GM12801 (cell line): ENCODE measurements around the gene RASSF6.

Source experiments
- CTCF ChIP-seq: IDR thresholded peaks from one replicate; pipeline ENCODE4 v1.5.1; 2011; ENCODE audit warnings: control low read depth; ENCODE audit not compliant: insufficient read length; ENCODE audit errors: extremely low read depth

The RASSF6 gene

DNA sequence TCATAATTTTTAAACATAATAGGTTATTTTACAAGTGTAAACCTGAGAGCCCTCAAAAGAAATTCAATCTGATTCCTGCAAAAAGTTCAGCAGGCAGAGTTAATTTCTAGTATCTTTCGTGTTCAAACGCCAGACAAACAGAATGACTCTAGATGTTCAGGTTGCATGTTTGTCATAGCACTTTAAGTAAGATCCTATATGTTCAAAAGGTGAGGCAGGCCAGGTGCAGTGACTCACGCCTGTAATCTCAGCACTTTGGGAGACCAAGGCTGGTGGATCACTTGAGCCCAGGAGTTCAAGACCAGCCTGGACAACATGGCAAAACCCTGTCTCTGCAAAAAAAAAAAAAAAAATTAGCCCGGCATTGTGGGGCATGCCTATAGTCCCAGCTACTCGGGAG lies 1.1 kb upstream of the RASSF6 start:
- no peak for TF ChIP-seq CTCF

DNA sequence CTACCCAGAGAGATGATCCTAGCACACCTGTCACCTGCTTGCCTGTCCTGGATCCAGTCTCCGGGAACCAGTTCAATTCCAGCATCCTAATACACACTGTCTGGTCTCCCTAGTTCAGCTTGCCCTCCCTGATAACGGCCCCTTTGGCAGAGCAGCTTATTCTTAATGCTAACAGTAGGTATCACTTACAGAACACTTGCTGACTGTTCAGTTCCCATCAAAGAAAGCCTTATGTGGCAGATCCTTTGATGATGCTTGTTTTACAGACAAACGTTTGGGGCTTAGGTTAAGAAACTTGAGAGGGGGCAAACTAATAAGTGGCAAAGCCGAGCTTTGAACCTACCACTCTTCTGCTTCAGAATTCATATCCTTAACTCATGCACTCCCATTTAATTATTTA lies 890 bp downstream of the RASSF6 start:
- TF ChIP-seq CTCF: no peak

DNA sequence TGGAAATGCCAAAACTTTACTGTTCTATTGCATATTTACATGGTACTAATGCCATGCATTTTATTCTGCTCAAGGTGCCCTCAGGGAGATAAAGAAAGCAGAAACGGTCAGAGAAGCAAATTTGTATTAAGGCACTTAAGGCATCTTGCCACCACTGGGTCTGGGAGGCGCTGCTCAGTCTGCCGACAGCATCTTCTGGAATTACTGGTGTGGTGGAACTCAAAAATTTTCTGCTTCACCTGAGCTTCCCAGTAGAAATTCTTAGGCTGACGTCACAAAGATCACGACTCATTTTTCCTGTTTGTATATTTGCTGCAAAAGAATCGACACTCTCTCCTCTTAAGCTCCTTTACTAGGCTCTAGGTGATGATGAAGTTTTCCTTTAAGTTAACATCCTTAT lies 3.0 kb downstream of the RASSF6 start:
- TF ChIP-seq CTCF: no peak

GRCh38 chr4:73615613-73616012 lies 4.6 kb downstream of the RASSF6 start:
- no peak for TF ChIP-seq CTCF

GRCh38 chr4:73614311-73614867 lies 5.8 kb downstream of the RASSF6 start:
- TF ChIP-seq CTCF: no peak

DNA sequence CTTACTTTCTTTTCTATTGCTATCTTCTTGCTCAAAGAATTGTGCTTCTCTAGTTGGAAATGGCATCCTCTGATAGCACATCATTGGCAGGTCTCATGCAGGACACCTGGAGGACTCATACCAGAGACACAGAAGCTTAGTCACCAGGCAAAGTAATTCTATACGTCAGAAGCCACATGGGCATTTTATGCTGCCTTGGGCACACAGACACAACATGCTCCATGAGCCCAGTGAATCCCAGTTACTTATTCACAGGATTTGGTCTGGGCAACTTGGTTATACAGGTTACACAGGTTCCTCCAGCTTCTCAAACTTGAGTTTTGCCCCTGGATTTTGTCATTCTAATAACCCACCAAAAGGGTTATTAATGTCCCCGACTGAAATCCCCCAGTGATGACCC lies 7.1 kb downstream of the RASSF6 start:
- no peak for TF ChIP-seq CTCF

- no peak for TF ChIP-seq CTCF
Measured at GRCh38 chr4:73612032-73612431, 8.2 kb downstream of the RASSF6 start.

GRCh38 chr4:73609706-73610105 lies 10.5 kb downstream of the RASSF6 start:
- TF ChIP-seq CTCF: no peak
